ENCODE results near the gene LEPROT.
"Not testable (repeated sequence)": the region's sequence is repeated elsewhere in the genome, so short reads cannot be mapped to it uniquely, and the experiment has no call there.

GRCh38 chr1:65455678-65456077, 35.2 kb downstream of the LEPROT start:
- TF ChIP-seq, protein P1, sequence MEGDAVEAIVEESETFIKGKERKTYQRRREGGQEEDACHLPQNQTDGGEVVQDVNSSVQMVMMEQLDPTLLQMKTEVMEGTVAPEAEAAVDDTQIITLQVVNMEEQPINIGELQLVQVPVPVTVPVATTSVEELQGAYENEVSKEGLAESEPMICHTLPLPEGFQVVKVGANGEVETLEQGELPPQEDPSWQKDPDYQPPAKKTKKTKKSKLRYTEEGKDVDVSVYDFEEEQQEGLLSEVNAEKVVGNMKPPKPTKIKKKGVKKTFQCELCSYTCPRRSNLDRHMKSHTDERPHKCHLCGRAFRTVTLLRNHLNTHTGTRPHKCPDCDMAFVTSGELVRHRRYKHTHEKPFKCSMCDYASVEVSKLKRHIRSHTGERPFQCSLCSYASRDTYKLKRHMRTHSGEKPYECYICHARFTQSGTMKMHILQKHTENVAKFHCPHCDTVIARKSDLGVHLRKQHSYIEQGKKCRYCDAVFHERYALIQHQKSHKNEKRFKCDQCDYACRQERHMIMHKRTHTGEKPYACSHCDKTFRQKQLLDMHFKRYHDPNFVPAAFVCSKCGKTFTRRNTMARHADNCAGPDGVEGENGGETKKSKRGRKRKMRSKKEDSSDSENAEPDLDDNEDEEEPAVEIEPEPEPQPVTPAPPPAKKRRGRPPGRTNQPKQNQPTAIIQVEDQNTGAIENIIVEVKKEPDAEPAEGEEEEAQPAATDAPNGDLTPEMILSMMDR (IDR thresholded peaks at IDR 0.05) = not testable (repeated sequence)
- not testable (repeated sequence) for TF ChIP-seq POLR2AphosphoS5, POLR2A (IDR thresholded peaks at IDR 0.05)
